ENCODE measurements around the gene IL18R1. TPM values are rescaled to one million over a fixed set of nuclear protein-coding genes. Genes with fewer than 3 reads are reported as not detected.

Gene IL18R1
- total RNA-seq, 1 donor from 2014 or later = 0.37 TPM

- no peak for TF ChIP-seq CTCF (IDR thresholded peaks at IDR 0.05)
- Mint-ChIP-seq H3K4me1 (ENCODE audit: low read depth) (no peaks in the 10 kb centered on the region), H3K27ac (ENCODE audit: unreplicated experiment) (no peak overlapping the region)
Observed at GRCh38 chr2:102428573-102428972, 73.0 kb downstream of the IL18R1 start.

GRCh38 chr2:102432386-102432785 lies 76.8 kb downstream of the IL18R1 start:
- H3K4me3 Mint-ChIP-seq (ENCODE audit: unreplicated experiment) = no peak overlapping the region
- no peaks in the 10 kb centered on the region for H3K36me3 Mint-ChIP-seq (ENCODE audit: low read depth)
- peaks cover 6% of the 10 kb centered on the region for H3K9me3 Mint-ChIP-seq (ENCODE audit: low read depth)
- peaks cover 10% of the 10 kb centered on the region for H3K4me1 Mint-ChIP-seq (ENCODE audit: low read depth)
- peaks cover 33% of the 10 kb centered on the region for H3K27me3 Mint-ChIP-seq (ENCODE audit: low read depth)
- no peak overlapping the region for H3K27ac Mint-ChIP-seq (ENCODE audit: unreplicated experiment)
- no peak for DNase-seq (ENCODE audit: low spot score)
- no peak for TF ChIP-seq CTCF (IDR thresholded peaks at IDR 0.05)

More at GRCh38 chr2:102428573-102428972, 73.0 kb downstream of the IL18R1 start:
- H3K9me3 Mint-ChIP-seq (ENCODE audit: low read depth) = peaks cover 6% of the 10 kb centered on the region
- no peak for DNase-seq (ENCODE audit: low spot score)
- no peaks in the 10 kb centered on the region for H3K36me3 Mint-ChIP-seq (ENCODE audit: low read depth)
- peaks cover 46% of the 10 kb centered on the region for H3K27me3 Mint-ChIP-seq (ENCODE audit: low read depth)
- H3K4me3 Mint-ChIP-seq (ENCODE audit: unreplicated experiment) = no peak overlapping the region

- H3K36me3 Mint-ChIP-seq (ENCODE audit: low read depth) = no peaks in the 10 kb centered on the region
- H3K4me1 Mint-ChIP-seq (ENCODE audit: low read depth) = peaks cover 10% of the 10 kb centered on the region
- peaks cover 22% of the 10 kb centered on the region for H3K27me3 Mint-ChIP-seq (ENCODE audit: low read depth)
- no peak for DNase-seq (ENCODE audit: low spot score)
- H3K4me3 Mint-ChIP-seq (ENCODE audit: unreplicated experiment) = no peak overlapping the region
- no peak for TF ChIP-seq CTCF (IDR thresholded peaks at IDR 0.05)
- no peaks in the 10 kb centered on the region for H3K9me3 Mint-ChIP-seq (ENCODE audit: low read depth)
- H3K27ac Mint-ChIP-seq (ENCODE audit: unreplicated experiment) = no peak overlapping the region
Observed at GRCh38 chr2:102433973-102434654, 78.5 kb downstream of the IL18R1 start.

GRCh38 chr2:102434655-102435381 lies 79.2 kb downstream of the IL18R1 start:
- DNase-seq (ENCODE audit: low spot score) = no peak
- no peaks in the 10 kb centered on the region for H3K9me3 Mint-ChIP-seq (ENCODE audit: low read depth)
- H3K27ac Mint-ChIP-seq (ENCODE audit: unreplicated experiment) = no peak overlapping the region
- peaks cover 10% of the 10 kb centered on the region for H3K4me1 Mint-ChIP-seq (ENCODE audit: low read depth)
- H3K36me3 Mint-ChIP-seq (ENCODE audit: low read depth) = no peaks in the 10 kb centered on the region
- TF ChIP-seq CTCF (IDR thresholded peaks at IDR 0.05) = no peak
- peaks cover 15% of the 10 kb centered on the region for H3K27me3 Mint-ChIP-seq (ENCODE audit: low read depth)
- H3K4me3 Mint-ChIP-seq (ENCODE audit: unreplicated experiment) = no peak overlapping the region

GRCh38 chr2:102435741-102436140 lies 80.1 kb downstream of the IL18R1 start:
- Mint-ChIP-seq H3K4me3 (ENCODE audit: unreplicated experiment) (no peak overlapping the region), H3K9me3 (ENCODE audit: low read depth) (no peaks in the 10 kb centered on the region), H3K27ac (ENCODE audit: unreplicated experiment) (no peak overlapping the region), H3K36me3 (ENCODE audit: low read depth) (no peaks in the 10 kb centered on the region), H3K4me1 (ENCODE audit: low read depth) (peaks cover 10% of the 10 kb centered on the region), H3K27me3 (ENCODE audit: low read depth) (peaks cover 7% of the 10 kb centered on the region)
- no peak for DNase-seq (ENCODE audit: low spot score)
- TF ChIP-seq CTCF (IDR thresholded peaks at IDR 0.05) = no peak
